Spinal cord (tissue), 10 donors: ENCODE results near the gene FHAD1. TPM values are rescaled to one million over a fixed set of nuclear protein-coding genes. Genes with fewer than 3 reads are reported as not detected.
A peak's percentile ranks its signal among the peaks of the same experiment; 100 is the strongest.

Experiments used
- DNase-seq, 6 donors: peaks; one replicate each; pipeline versions ENCODE4 v3.0.0 to v3.0.0-alpha.2; 2013 to 2015; ENCODE audit warnings: low spot score in 6 of 6, low read depth in 4 of 6
- H3K27ac ChIP-seq: one replicate; pipeline ENCODE4 v1.5.1; 2013; ENCODE audit warnings: low read depth, low read length, control low read depth
- H3K27me3 ChIP-seq: one replicate; pipeline ENCODE4 v1.6.1; 2013; ENCODE audit warnings: low read length; ENCODE audit not compliant: control insufficient read depth, insufficient read depth
- H3K36me3 ChIP-seq: one replicate; pipeline ENCODE4 v1.6.1; 2013; ENCODE audit warnings: low read length; ENCODE audit not compliant: control insufficient read depth, insufficient read depth
- H3K4me1 ChIP-seq: one replicate; pipeline ENCODE4 v1.6.1; 2013; ENCODE audit warnings: low read length; ENCODE audit not compliant: control insufficient read depth, insufficient read depth
- H3K4me3 ChIP-seq: one replicate; pipeline ENCODE4 v1.5.1; 2013; ENCODE audit warnings: low read depth, low read length, control low read depth
- H3K9me3 ChIP-seq: one replicate; pipeline ENCODE4 v1.6.1; 2013; ENCODE audit warnings: low read length; ENCODE audit not compliant: control insufficient read depth, insufficient read depth
- WGBS: methylation state at CpG from one replicate; pipeline ENCODE4 v1.1.5; 2013; ENCODE audit warnings: missing lambda C conversion rate; ENCODE audit not compliant: insufficient coverage; 5-methylcytosine and 5-hydroxymethylcytosine counted together
- polyA plus RNA-seq, 2 donors: library from polyadenylated mRNA; unstranded; fragments of 120-200 nt; gene quantifications; one replicate each; pipeline ENCODE4 v1.2.1, GENCODE V29; 2013; ENCODE audit not compliant: insufficient read length in 2 of 2
- total RNA-seq, 2 donors: library from RNA; depleted of rRNA in 1 of 2; stranded (reverse); fragments of 120-200 nt in 1 of 2; fragments of >200 nt in 1 of 2; gene quantifications; one replicate each; pipeline versions ENCODE4 v1.2.3 to v1.2.4, GENCODE V29; 2013 to 2014
- donor health status: healthy.

FHAD1 gene
- total and polyA plus RNA-seq, 4 donors, result 3.1 to 9.9 (median 7.7) TPM

DNA sequence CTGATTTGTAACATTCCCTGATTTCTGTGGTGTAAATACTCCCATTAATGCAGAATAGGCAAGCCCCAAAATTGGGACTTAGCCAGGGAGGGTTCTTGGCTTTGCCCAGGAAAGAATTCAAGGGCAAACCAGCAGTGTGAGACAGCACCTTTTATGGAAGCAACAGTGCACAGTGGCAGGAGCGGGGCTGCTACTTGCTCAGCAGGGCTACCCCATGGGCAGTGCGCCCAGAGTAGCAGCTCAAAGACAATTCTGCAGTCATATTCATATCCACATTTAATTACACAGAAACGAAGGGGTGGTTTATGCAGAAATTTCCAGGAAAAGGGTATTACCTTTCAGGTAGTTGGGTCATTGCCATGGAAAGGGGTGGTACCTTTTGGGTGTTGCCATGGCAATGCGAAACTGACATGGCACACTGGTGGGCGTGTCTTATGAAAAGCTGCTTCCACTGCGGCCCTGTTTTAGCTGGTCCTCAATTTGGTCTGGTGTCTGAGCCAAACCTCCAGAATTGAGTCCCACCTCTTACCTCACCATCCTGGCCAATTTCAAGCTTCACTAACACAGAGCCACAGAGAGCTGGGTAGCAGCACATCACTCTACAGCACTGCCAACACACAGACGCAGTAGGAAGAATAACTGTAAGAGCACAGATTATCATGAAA lies 35.9 kb downstream of the FHAD1 start:
- H3K4me3 ChIP-seq, result no peak overlapping the region
- H3K9me3 ChIP-seq, result no peaks in the 10 kb centered on the region
- 100% methylated on average over 3 of the region's 7 CpGs for WGBS
- H3K4me1 ChIP-seq, result peaks cover 5% of the 10 kb centered on the region
- H3K36me3 ChIP-seq, result no peaks in the 10 kb centered on the region
- no peaks in the 10 kb centered on the region for H3K27me3 ChIP-seq
- H3K27ac ChIP-seq, result no peak overlapping the region
- DNase-seq, result no peak

GRCh38 chr1:15283526-15283925 lies 36.5 kb downstream of the FHAD1 start:
- H3K9me3 ChIP-seq, result no peaks in the 10 kb centered on the region

DNA sequence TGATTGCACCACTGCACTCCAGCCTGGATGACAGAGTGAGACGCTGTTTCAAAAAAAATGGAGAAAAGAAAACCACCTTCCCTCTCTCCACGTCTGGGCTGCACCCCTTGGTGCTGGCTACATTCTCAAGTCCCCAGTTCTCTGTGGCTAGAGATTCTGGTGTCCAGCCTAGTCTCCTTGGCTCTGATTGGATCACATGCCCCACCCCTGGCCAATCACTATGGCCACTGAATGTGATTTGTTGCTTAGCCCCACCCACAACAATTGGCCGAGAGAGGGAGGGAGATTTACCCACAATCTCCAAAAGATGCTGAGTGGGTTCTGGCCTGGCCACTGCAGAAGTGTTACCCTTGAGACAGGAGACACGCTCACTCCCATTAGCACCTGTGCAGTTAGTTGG lies 39.4 kb downstream of the FHAD1 start:
- Histone ChIP-seq H3K4me3 (no peak overlapping the region), H3K4me1 (peaks cover 5% of the 10 kb centered on the region), H3K27me3 (no peaks in the 10 kb centered on the region), H3K27ac (no peak overlapping the region), H3K9me3 (no peaks in the 10 kb centered on the region), H3K36me3 (no peaks in the 10 kb centered on the region)
- no peak for DNase-seq
- WGBS, result 100% methylated on average over 1 of the region's 4 CpGs

More at GRCh38 chr1:15283526-15283925, 36.5 kb downstream of the FHAD1 start:
- no peak for DNase-seq
- whole genome bisulfite sequencing, result 68% methylated on average over 2 of the region's 2 CpGs
- Histone ChIP-seq H3K27ac (no peak overlapping the region), H3K36me3 (no peaks in the 10 kb centered on the region), H3K4me3 (no peak overlapping the region), H3K4me1 (peaks cover 5% of the 10 kb centered on the region), H3K27me3 (no peaks in the 10 kb centered on the region)

DNA sequence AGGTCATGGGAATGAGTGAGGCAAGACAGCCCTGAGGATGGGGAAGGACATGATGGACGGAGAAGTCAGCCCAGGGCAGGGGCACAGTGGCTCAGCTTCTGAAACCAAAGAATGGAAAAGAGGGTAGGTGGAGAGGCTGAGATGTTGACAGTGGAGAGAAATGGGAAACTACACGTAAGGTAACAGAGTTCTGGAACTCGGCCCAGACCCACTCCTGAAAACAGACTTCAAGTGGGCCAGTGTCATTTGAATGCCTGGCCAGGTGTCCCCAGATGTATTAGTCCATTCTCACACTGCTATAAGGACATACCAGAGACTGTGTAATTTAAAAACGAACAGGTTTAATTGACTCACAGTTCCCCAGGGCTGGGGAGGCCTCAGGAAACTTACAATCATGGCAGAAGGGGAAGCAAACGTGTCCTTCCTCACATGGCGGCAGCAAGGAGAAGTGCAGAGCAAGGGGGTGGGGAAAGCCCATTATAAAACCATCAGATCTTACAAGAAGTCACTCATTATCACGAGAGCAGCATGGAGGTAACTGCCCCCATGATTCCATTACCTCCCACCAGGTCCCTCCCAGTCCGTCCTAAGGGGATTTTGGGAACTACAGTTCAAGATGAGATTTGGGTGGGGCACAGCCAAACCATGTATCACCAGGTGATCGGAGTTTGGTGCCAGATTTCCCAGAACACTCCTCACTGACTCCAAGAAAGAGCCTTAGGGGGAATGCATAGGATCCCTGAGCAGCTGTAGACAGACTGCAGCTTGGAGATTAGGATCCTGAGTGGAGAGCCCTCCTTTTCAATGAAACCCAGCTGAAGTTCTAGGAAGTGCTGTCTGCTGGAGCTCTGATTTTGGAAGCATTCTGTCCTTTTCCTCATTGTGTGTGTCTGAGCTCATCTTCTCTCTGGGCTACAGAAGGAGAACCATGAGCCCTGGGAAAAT lies 40.3 kb downstream of the FHAD1 start:
- Histone ChIP-seq H3K4me3 (no peak overlapping the region), H3K27me3 (no peaks in the 10 kb centered on the region), H3K36me3 (no peaks in the 10 kb centered on the region), H3K4me1 (peaks cover 5% of the 10 kb centered on the region), H3K9me3 (no peaks in the 10 kb centered on the region), H3K27ac (no peak overlapping the region)
- DNase-seq, result no peak
- 87% methylated on average over 5 of the region's 9 CpGs for WGBS

GRCh38 chr1:15288173-15288926 lies 41.3 kb downstream of the FHAD1 start:
- Histone ChIP-seq H3K4me3 (no peak overlapping the region), H3K4me1 (no peaks in the 10 kb centered on the region), H3K9me3 (no peaks in the 10 kb centered on the region), H3K36me3 (no peaks in the 10 kb centered on the region), H3K27ac (no peak overlapping the region), H3K27me3 (no peaks in the 10 kb centered on the region)
- 80% methylated on average over 7 of the region's 10 CpGs for WGBS
- DNase-seq, result peak in 1 of 6 donors; percentile 53

DNA sequence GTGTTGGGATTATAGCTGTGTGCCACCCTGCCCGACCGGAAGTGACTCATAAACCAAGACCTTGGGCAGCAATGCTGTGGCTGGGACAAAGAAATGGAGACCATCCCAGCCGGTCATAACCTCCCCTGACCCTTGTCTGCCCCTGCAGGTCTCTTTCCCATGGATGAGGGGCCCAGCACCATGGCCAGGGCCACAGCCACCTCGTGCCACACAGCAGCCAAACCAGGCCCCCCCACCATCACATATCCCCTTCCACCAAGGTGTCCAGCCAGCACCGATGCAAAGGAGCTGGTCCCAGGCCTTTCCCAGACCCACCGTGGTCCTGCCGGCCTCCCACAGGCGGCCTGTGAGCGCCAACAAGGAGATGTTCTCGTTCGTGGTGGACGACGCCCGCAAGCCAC lies 42.2 kb downstream of the FHAD1 start:
- no peaks in the 10 kb centered on the region for H3K4me1 ChIP-seq
- no peaks in the 10 kb centered on the region for H3K27me3 ChIP-seq
- H3K4me3 ChIP-seq, result no peak overlapping the region
- no peaks in the 10 kb centered on the region for H3K36me3 ChIP-seq
- WGBS, result 82% methylated on average over 12 of the region's 14 CpGs
- no peak overlapping the region for H3K27ac ChIP-seq
- H3K9me3 ChIP-seq, result no peaks in the 10 kb centered on the region
- no peak for DNase-seq

- no peaks in the 10 kb centered on the region for H3K27me3 ChIP-seq
- DNase-seq, result no peak
- H3K4me1 ChIP-seq, result no peaks in the 10 kb centered on the region
- WGBS, result 90% methylated on average over 8 of the region's 9 CpGs
- no peaks in the 10 kb centered on the region for H3K36me3 ChIP-seq
- no peak overlapping the region for H3K27ac ChIP-seq
- H3K9me3 ChIP-seq, result no peaks in the 10 kb centered on the region
- H3K4me3 ChIP-seq, result no peak overlapping the region
These were observed 43.4 kb downstream of the FHAD1 start for GRCh38 chr1:15290382-15290781.

- Histone ChIP-seq H3K36me3 (no peaks in the 10 kb centered on the region), H3K4me3 (no peak overlapping the region), H3K4me1 (no peaks in the 10 kb centered on the region), H3K9me3 (no peaks in the 10 kb centered on the region), H3K27ac (no peak overlapping the region), H3K27me3 (no peaks in the 10 kb centered on the region)
- no CpG with 5 or more reads among the region's 5 CpGs for WGBS
- peak in 1 of 6 donors; percentile 55 for DNase-seq
These were observed 48.7 kb downstream of the FHAD1 start for GRCh38 chr1:15295696-15296095.

GRCh38 chr1:15296585-15297321 lies 49.7 kb downstream of the FHAD1 start:
- Histone ChIP-seq H3K9me3 (no peaks in the 10 kb centered on the region), H3K4me3 (no peak overlapping the region), H3K27me3 (no peaks in the 10 kb centered on the region), H3K36me3 (no peaks in the 10 kb centered on the region), H3K4me1 (no peaks in the 10 kb centered on the region), H3K27ac (no peak overlapping the region)
- no peak for DNase-seq
- 51% methylated on average over 8 of the region's 9 CpGs for WGBS
